ENCODE measurements around the gene GALK1. TPM values are rescaled to one million over a fixed set of nuclear protein-coding genes. Genes with fewer than 3 reads are reported as not detected.

GALK1 gene
- total and polyA plus RNA-seq, 9 of the 15 experiments (the other 6 are each of a cell fraction or from before 2014, with no cell fraction given), result 0.45 to 51.6 (median 17.4) TPM

- no peak for TF ChIP-seq EP400 (IDR thresholded peaks at IDR 0.05)
- no peak for TF ChIP-seq POLR2B (IDR thresholded peaks at IDR 0.05; ENCODE audit: low read depth, partially characterized antibody)
- TF ChIP-seq MLLT1 (IDR thresholded peaks at IDR 0.05), result peak in 1 of 2 experiments; percentile 15; a peak in 1 of 4 replicates
- peak in 1 of 2 experiments; percentile 71; a peak in 1 of 4 replicates for TF ChIP-seq TEAD1 (CRISPR knock-in tag; IDR thresholded peaks at IDR 0.05)
- TF ChIP-seq SIRT6 (IDR thresholded peaks at IDR 0.05; ENCODE audit: low read depth, low read length), result peak; percentile 58
- TF ChIP-seq ZNF318 (IDR thresholded peaks at IDR 0.05; ENCODE audit: borderline replicate concordance in 1 of 2, low read depth in 1 of 2), result no peak
- TF ChIP-seq TEAD2 (tag; IDR thresholded peaks at IDR 0.05), result no peak
- TF ChIP-seq SREBF2 (CRISPR knock-in tag; IDR thresholded peaks at IDR 0.05), result no peak
- 0 out of 2 replicates have a peak, but pooled peaks have one; percentile 43 for TF ChIP-seq THRB (CRISPR knock-in tag; conservative IDR thresholded peaks at IDR 0.05)
- TF ChIP-seq HNRNPUL1 (IDR thresholded peaks at IDR 0.05; ENCODE audit: low read length), result peak; percentile 30
- TF ChIP-seq ZBTB1 (CRISPR knock-in tag; IDR thresholded peaks at IDR 0.05; ENCODE audit: borderline replicate concordance, low read depth), result peak; percentile 57; the same call in 1 of the 2 replicates
- peak; percentile 64; the same call in 1 of the 2 replicates for TF ChIP-seq HBP1 (CRISPR knock-in tag; IDR thresholded peaks at IDR 0.05)
- no peak for TF ChIP-seq MBD2 (IDR thresholded peaks at IDR 0.05; ENCODE audit: borderline replicate concordance, low read depth)
- TF ChIP-seq ZC3H4 (CRISPR knock-in tag; IDR thresholded peaks at IDR 0.05; ENCODE audit: borderline replicate concordance), result peak; percentile 85
- TF ChIP-seq ZFPM2 (CRISPR knock-in tag; IDR thresholded peaks at IDR 0.05), result peak; percentile 28
Measured at GRCh38 chr17:75774991-75775668, 10.1 kb upstream of the GALK1 start (continued).

Measured in K562 (cell line).